H9 (cell line): ENCODE measurements around the gene TJP3. TPM values are rescaled to one million over a fixed set of nuclear protein-coding genes. Genes with fewer than 3 reads are reported as not detected.

Experiments used
- DNase-seq: peaks from one replicate; pipeline ENCODE4 v3.0.0-alpha.2; 2017
- H2AFZ ChIP-seq: one replicate; pipeline ENCODE4 v1.6.1; 2013; ENCODE audit warnings: mild to moderate bottlenecking, low read length, control low read depth, moderate library complexity
- H2AK5ac ChIP-seq: 2 replicates; pipeline ENCODE4 v1.6.1; 2013; ENCODE audit warnings: low read length, control low read depth, mixed read lengths; ENCODE audit not compliant: insufficient read length
- H2BK120ac ChIP-seq: one replicate; pipeline ENCODE4 v1.6.1; 2013; ENCODE audit warnings: low read depth, mild to moderate bottlenecking, low read length, control low read depth, inconsistent platforms; ENCODE audit not compliant: poor library complexity, severe bottlenecking
- H2BK12ac ChIP-seq: 2 replicates; pipeline ENCODE4 v1.6.1; 2013; ENCODE audit warnings: low read length, control low read depth, mixed read lengths, low read depth; ENCODE audit not compliant: insufficient read length
- H2BK15ac ChIP-seq: 2 replicates; pipeline ENCODE4 v1.6.1; 2013; ENCODE audit warnings: low read depth, low read length, control low read depth
- H2BK20ac ChIP-seq: one replicate; pipeline ENCODE4 v1.6.1; 2013; ENCODE audit warnings: low read depth, mild to moderate bottlenecking, low read length, control low read depth, inconsistent platforms; ENCODE audit not compliant: poor library complexity, severe bottlenecking
- H2BK5ac ChIP-seq: 2 replicates; pipeline ENCODE4 v1.6.1; 2013; ENCODE audit warnings: low read length, control low read depth, mixed read lengths; ENCODE audit not compliant: insufficient read length
- H3K14ac ChIP-seq: 2 replicates; pipeline ENCODE4 v1.6.1; 2013; ENCODE audit warnings: low read length, control low read depth; ENCODE audit not compliant: insufficient read depth
- H3K18ac ChIP-seq: 2 replicates; pipeline ENCODE4 v1.6.1; 2013; ENCODE audit warnings: low read depth, mild to moderate bottlenecking, mixed read lengths, low read length, control low read depth; ENCODE audit not compliant: insufficient read length
- H3K23ac ChIP-seq: 2 replicates; pipeline ENCODE4 v1.6.1; 2013; ENCODE audit warnings: low read length, control low read depth, mixed read lengths, low read depth; ENCODE audit not compliant: insufficient read length
- H3K23me2 ChIP-seq: 2 replicates; pipeline ENCODE4 v1.6.1; 2013; ENCODE audit warnings: low read depth, mild to moderate bottlenecking, mixed read lengths, low read length, control low read depth; ENCODE audit not compliant: insufficient read length, poor library complexity, severe bottlenecking
- H3K27ac ChIP-seq: 2 replicates; pipeline ENCODE4 v1.5.1; 2013; ENCODE audit warnings: low read length, control low read depth, mixed read lengths, low read depth; ENCODE audit not compliant: insufficient read length
- H3K27me3 ChIP-seq: 2 replicates; pipeline ENCODE4 v1.6.1; 2013; ENCODE audit warnings: low read length, control low read depth, inconsistent platforms; ENCODE audit not compliant: insufficient read depth
- H3K4ac ChIP-seq: 2 replicates; pipeline ENCODE4 v1.6.1; 2013; ENCODE audit warnings: low read depth, mild to moderate bottlenecking, control low read depth, inconsistent platforms, low read length, moderate library complexity
- H3K4me1 ChIP-seq: 2 replicates; pipeline ENCODE4 v1.6.1; 2013; ENCODE audit warnings: low read length, control low read depth, inconsistent platforms; ENCODE audit not compliant: insufficient read depth
- H3K4me2 ChIP-seq: 2 replicates; pipeline ENCODE4 v1.6.1; 2013; ENCODE audit warnings: low read length, control low read depth, mixed read lengths; ENCODE audit not compliant: insufficient read length, insufficient read depth
- H3K56ac ChIP-seq: 2 replicates; pipeline ENCODE4 v1.6.1; 2013; ENCODE audit warnings: low read depth, mild to moderate bottlenecking, mixed read lengths, low read length, control low read depth; ENCODE audit not compliant: insufficient read length
- H3K79me1 ChIP-seq: 2 replicates; pipeline ENCODE4 v1.6.1; 2013; ENCODE audit warnings: low read depth, mild to moderate bottlenecking, moderate library complexity, low read length, control low read depth, inconsistent platforms; ENCODE audit not compliant: insufficient read depth, poor library complexity, severe bottlenecking
- H3K79me2 ChIP-seq: 2 replicates; pipeline ENCODE4 v1.6.1; 2013; ENCODE audit warnings: low read length, control low read depth, inconsistent platforms; ENCODE audit not compliant: insufficient read depth
- H3K9ac ChIP-seq: 2 replicates; pipeline ENCODE4 v1.6.1; 2013; ENCODE audit warnings: low read length, control low read depth, mixed read lengths; ENCODE audit not compliant: insufficient read length; ENCODE audit errors: extremely low read depth
- H3K9me3 ChIP-seq: one replicate; pipeline ENCODE4 v1.6.1; 2013; ENCODE audit warnings: low read depth, low read length, inconsistent platforms; ENCODE audit not compliant: control insufficient read depth
- H3T11ph ChIP-seq: one replicate; pipeline ENCODE4 v1.6.1; 2013; ENCODE audit warnings: mild to moderate bottlenecking, low read length, control low read depth, inconsistent platforms
- H4K20me1 ChIP-seq: one replicate; pipeline ENCODE4 v1.6.1; 2013; ENCODE audit not compliant: control insufficient read depth, insufficient read length, insufficient read depth
- H4K5ac ChIP-seq: 2 replicates; pipeline ENCODE4 v1.6.1; 2013; ENCODE audit warnings: low read depth, mild to moderate bottlenecking, mixed read lengths, low read length, control low read depth; ENCODE audit not compliant: insufficient read length
- H4K8ac ChIP-seq: replicated peaks from 2 replicates; pipeline ENCODE4 v1.6.1; 2013; ENCODE audit warnings: low read length, control low read depth, mixed read lengths, low read depth; ENCODE audit not compliant: insufficient read length
- H4K91ac ChIP-seq: 2 replicates; pipeline ENCODE4 v1.6.1; 2013; ENCODE audit warnings: low read depth, mild to moderate bottlenecking, moderate library complexity, mixed read lengths, low read length, control low read depth; ENCODE audit not compliant: insufficient read length
- H3K27ac Mint-ChIP-seq, 3 experiments: 2 replicates in 2 of 3; 3 replicates in 1 of 3; pipeline ENCODE4 v1.8.0; 2020 to 2021; ENCODE audit warnings: mixed read lengths in 3 of 3, mild to moderate bottlenecking in 1 of 3, moderate library complexity in 1 of 3
- H3K27me3 Mint-ChIP-seq: 2 replicates; pipeline ENCODE4 v1.8.0; 2021; ENCODE audit warnings: low read depth, mild to moderate bottlenecking, moderate library complexity, mixed read lengths
- H3K36me3 Mint-ChIP-seq, 3 experiments: 2 replicates in 2 of 3; 3 replicates in 1 of 3; pipeline ENCODE4 v1.8.0; 2020 to 2021; ENCODE audit warnings: low read depth in 3 of 3, mixed read lengths in 3 of 3; ENCODE audit not compliant: insufficient read depth in 1 of 3
- H3K4me1 Mint-ChIP-seq, 2 experiments: 2 replicates each; pipeline ENCODE4 v1.8.0; 2020; ENCODE audit warnings: mixed read lengths in 2 of 2
- H3K4me3 Mint-ChIP-seq, 2 experiments: 2 replicates in 1 of 2; 3 replicates in 1 of 2; pipeline ENCODE4 v1.8.0; 2020 to 2021; ENCODE audit warnings: mild to moderate bottlenecking in 2 of 2, mixed read lengths in 2 of 2, moderate library complexity in 1 of 2
- H3K9me3 Mint-ChIP-seq, 2 experiments: 2 replicates in 1 of 2; 3 replicates in 1 of 2; pipeline ENCODE4 v1.8.0; 2020; ENCODE audit warnings: mild to moderate bottlenecking in 2 of 2, mixed read lengths in 2 of 2, moderate library complexity in 1 of 2
- CTCF ChIP-seq: fragments of 200-600 bp; sonication (generic); conservative IDR thresholded peaks from 3 replicates; pipeline ENCODE4 v1.8.0; 2021; ENCODE audit warnings: antibody characterized with exemption, mild to moderate bottlenecking
- WGBS: extraction: QIAGEN DNeasy Blood & Tissue Kit; methylation state at CpG from one replicate; pipeline ENCODE4 v1.1.7; 2013; ENCODE audit warnings: missing lambda C conversion rate, low lambda C conversion rate, mixed read lengths; ENCODE audit not compliant: insufficient read length; ENCODE audit errors: extremely low coverage; 5-methylcytosine and 5-hydroxymethylcytosine counted together
- total RNA-seq: library from RNA; stranded (reverse); gene quantifications from 2 replicates; pipeline ENCODE4 v1.2.1, GENCODE V29; 2021

TJP3 gene
- total RNA-seq, 1 experiment from 2014 or later: 27.3 TPM

GRCh38 chr19:3661284-3662238 lies 46.6 kb upstream of the TJP3 start:
- no peaks in the 10 kb centered on the region for H3K23me2 ChIP-seq
- no peak overlapping the region for H3K4me3 Mint-ChIP-seq
- no peak overlapping the region for H2BK20ac ChIP-seq

More at GRCh38 chr19:3661284-3662238, 46.6 kb upstream of the TJP3 start:
- Histone ChIP-seq H3T11ph (no peak overlapping the region), H3K14ac (no peak overlapping the region), H2BK120ac (no peak overlapping the region), H3K79me2 (no peaks in the 10 kb centered on the region), H3K27ac (no peak overlapping the region), H3K56ac (no peak overlapping the region), H4K8ac (no peak overlapping the region), H2BK15ac (no peak overlapping the region), H3K9me3 (no peaks in the 10 kb centered on the region), H2BK5ac (no peak overlapping the region), H3K27me3 (no peaks in the 10 kb centered on the region), H3K23ac (no peak overlapping the region), H2AK5ac (no peak overlapping the region), H3K4ac (no peak overlapping the region), H4K5ac (no peak overlapping the region), H3K4me1 (no peaks in the 10 kb centered on the region), H3K18ac (no peak overlapping the region), H4K91ac (no peak overlapping the region), H2AFZ (no peak overlapping the region), H3K9ac (no peak overlapping the region), H4K20me1 (peaks cover 4% of the 10 kb centered on the region), H3K4me2 (no peak overlapping the region), H2BK12ac (no peak overlapping the region), H3K79me1 (no peaks in the 10 kb centered on the region)
- H3K27me3 Mint-ChIP-seq: no peaks in the 10 kb centered on the region
- no peaks in the 10 kb centered on the region for H3K9me3 Mint-ChIP-seq
- H3K36me3 Mint-ChIP-seq: peaks cover 24 to 59% (median 41%) of the 10 kb centered on the region in 3 experiments
- no CpG with 5 or more reads among the region's 34 CpGs for WGBS
- H3K4me1 Mint-ChIP-seq: 0 out of 4 replicates have a peak, but pooled peaks cover 0 to 5% of the 10 kb centered on the region in 2 experiments
- no peak for TF ChIP-seq CTCF
- no peak for DNase-seq
- H3K27ac Mint-ChIP-seq: no peak overlapping the region
